GM19099 (cell line): Measurements from ENCODE around the gene OPCML.

Experiments
- POLR2A ChIP-seq: IDR thresholded peaks from 3 replicates; pipeline ENCODE4 v1.6.1; 2011; ENCODE audit warnings: low read depth; ENCODE audit not compliant: insufficient read length; ENCODE audit errors: extremely low read depth

Gene OPCML

GRCh38 chr11:133291780-133292179, 240.5 kb downstream of the OPCML start:
- TF ChIP-seq POLR2A, result no peak

- no peak for TF ChIP-seq POLR2A
Observed at GRCh38 chr11:133285359-133285758, 246.9 kb downstream of the OPCML start.

GRCh38 chr11:133284156-133284555, 248.1 kb downstream of the OPCML start:
- TF ChIP-seq POLR2A, result no peak

GRCh38 chr11:133277886-133278285, 254.4 kb downstream of the OPCML start:
- no peak for TF ChIP-seq POLR2A

DNA sequence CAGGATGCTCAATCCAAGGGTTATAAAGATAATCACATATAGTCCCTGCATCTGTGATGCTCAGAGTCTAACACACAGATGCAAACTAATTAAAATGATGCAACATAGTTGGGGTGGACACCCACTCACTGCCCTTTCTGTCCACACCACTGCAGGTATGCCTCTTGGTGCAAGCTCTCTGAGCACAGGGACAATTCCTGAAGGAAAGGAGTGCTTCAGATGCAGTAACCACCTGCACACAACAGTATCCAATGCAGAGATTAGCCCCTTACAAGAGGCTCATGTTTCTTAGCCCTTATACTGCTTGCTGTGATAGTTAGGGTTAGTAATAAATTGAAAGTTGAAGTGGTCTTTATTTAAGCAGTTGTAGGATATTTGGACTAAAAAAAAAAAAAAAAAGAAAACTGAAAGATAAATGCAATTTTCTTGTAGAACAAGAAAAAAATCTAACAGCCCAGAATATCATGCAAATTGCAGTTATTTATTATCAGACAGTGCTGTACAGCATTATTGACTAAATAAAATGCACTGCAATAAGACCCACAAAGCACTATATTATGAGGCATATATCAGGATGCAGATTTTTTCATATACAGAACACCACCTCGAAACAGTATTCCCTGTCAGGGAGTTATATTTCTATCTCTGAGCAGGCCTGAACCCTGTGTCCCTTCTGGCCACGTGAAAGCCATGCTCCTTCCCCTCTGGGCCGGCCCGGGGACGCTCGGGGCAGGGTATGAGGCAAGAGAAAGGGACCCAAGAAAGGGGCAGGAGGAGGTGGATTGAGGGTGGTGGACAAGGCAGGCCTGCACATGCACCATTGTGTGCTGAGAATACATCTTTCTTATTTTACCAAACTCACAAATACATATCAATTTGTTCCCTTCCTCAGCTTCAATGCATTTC, 260.2 kb downstream of the OPCML start:
- TF ChIP-seq POLR2A, result no peak

DNA sequence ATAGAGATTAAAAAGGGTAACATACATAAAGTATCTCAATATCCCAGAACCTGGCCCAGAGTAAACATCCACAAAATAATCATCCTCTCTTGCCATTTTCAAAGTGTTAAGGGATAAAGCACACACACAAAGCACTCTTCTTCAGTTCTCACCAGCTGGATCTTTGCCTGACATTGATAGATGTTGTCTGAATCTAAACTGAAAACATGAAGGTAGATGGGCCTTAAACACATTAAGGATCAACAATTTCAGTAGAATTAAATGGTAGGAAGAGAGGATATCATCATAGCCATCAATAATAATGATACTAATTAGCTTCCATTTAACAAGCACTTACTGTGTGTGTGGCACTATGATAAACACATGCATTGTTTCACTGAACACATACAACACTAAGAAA, 261.1 kb downstream of the OPCML start:
- no peak for TF ChIP-seq POLR2A

- TF ChIP-seq POLR2A, result no peak
Observed at GRCh38 chr11:133269267-133269666, 263.0 kb downstream of the OPCML start.

- no peak for TF ChIP-seq POLR2A
Observed at GRCh38 chr11:133266986-133267385, 265.3 kb downstream of the OPCML start.

DNA sequence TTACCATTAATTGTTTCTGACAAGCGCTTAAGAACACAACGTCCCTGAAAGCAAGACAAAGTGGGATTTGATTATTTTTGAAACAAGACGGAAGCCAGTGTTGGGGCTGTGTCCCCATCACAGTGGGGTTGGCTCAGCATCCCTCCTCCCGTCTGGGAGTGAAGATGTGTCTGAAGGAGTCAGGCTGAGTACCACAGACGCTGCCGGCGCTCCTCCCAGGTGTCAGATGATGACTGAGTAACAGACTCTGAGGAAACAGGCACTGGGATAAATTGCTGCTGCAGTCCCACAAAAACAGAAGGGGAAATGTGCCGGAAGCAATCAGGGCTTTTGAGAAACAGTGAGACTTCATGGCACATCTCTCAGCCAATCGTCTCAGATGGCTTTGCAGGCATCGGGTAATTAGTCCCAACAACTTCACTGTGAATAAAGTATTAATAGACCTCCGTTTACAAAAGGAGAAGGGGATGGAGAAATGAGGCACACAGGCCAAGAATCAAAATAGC, 266.7 kb downstream of the OPCML start:
- TF ChIP-seq POLR2A, result no peak

GRCh38 chr11:133263332-133263731, 269.0 kb downstream of the OPCML start:
- TF ChIP-seq POLR2A, result no peak

GRCh38 chr11:133258751-133259150, 273.6 kb downstream of the OPCML start:
- no peak for TF ChIP-seq POLR2A

DNA sequence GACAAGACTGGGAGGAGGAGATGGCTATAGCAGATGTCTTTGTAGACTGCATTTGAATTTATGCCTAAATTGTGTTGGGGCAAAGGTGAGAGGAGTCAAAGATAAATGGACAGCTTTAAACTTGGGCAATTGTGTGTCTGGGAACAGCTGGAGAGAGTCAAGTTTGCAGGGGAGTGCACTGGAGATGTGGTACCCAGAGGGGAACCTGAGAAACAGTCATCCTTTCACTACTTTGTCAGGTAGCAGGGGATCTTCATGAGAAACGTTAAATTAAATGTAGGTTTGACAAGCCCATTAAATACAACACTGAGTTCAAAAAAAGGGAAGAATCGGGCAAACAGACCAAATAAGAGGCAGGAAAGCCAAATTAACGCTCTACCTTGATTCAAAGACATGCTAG, 277.7 kb downstream of the OPCML start:
- TF ChIP-seq POLR2A, result no peak

DNA sequence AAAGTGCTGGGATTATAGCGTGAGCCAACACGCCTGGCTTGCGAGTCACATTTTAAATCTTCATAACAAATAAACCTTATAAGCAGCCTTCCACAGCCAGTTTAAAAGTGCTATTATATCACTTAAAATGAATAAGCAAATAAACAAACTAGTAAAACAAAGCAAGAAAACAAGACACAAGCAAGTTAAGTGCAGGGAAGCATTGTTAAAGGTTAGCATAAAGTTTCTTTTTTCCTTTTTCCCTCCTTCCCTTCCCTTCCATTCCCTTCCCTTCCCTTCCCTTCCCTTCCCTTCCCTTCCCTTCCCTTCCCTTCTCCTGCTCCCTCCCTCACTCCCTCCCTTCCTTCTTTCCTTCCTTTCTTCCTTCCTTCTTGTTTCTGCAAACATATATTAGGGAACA, 278.7 kb downstream of the OPCML start:
- TF ChIP-seq POLR2A, result no peak

- no peak for TF ChIP-seq POLR2A
Observed at GRCh38 chr11:133251841-133252240, 280.5 kb downstream of the OPCML start.

GRCh38 chr11:133249530-133249929, 282.8 kb downstream of the OPCML start:
- TF ChIP-seq POLR2A, result no peak

DNA sequence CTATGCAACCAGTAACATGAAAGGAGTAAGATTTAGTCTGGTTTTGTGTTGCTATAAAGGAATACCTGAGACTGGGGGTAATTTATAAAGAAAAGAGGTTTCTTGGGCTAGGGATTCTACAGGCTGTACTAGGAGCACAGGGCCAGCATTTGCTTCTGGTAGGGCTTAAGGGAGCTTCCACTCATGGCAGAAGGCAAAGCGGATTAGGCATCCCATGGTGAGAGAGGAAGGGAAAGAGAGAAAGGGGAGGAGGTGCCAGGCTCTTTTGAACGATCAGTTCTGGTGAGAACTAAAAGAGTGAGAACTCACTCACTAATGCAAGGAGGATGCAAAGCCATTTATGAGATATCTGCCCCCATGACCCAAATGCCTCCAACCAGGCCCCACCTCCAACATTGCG, 283.2 kb downstream of the OPCML start:
- no peak for TF ChIP-seq POLR2A

GRCh38 chr11:133243832-133244231, 288.5 kb downstream of the OPCML start:
- TF ChIP-seq POLR2A, result no peak

DNA sequence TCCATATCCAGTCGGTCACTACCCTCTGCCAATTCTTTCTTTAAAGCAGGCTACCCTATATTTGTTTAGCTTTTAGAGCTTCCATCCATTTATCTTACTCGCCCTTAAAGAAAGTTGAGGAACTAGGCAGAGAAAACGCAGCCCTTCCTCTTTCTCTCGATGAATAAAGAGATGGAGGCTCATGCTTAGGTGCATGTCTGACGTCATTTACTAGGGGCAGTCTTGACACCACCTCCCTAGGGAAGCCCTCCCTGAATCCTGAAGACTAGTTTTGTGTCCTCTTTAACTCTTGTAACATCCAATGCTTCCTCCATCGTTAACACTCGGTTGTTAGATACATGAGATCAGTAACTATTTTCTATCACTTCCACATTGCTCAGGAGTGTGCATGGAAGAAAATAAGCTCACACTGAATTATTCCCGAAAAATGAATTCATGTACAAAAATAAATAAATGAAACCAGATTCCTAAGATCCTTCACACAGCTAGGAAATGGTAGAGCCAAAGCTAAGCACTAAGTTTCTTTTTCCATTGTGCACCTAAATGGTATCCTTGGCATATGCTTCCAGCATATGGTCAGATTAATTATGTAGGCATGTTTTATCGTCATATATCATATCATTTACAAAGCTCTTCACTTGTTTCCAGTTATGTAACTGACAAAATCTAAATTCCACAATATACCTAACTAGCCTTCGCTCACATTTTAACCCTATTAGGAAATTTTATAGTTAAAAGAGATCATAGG, 291.2 kb downstream of the OPCML start:
- TF ChIP-seq POLR2A, result no peak
